GM19193 (cell line): Measurements from ENCODE around the gene MYL11.

ENCODE experiments used
- POLR2A ChIP-seq: IDR thresholded peaks from 4 replicates; pipeline ENCODE4 v1.6.1; 2011; ENCODE audit not compliant: insufficient read depth, insufficient read length; ENCODE audit errors: extremely low read depth

MYL11 gene

GRCh38 chr16:30378236-30379157 lies 3.9 kb downstream of the MYL11 start:
- TF ChIP-seq POLR2A: peak; percentile 66

- TF ChIP-seq POLR2A: no peak
Measured at GRCh38 chr16:30379158-30379783, 4.7 kb downstream of the MYL11 start.

- no peak for TF ChIP-seq POLR2A
Measured at GRCh38 chr16:30380072-30380802, 5.6 kb downstream of the MYL11 start.

GRCh38 chr16:30380803-30381208 lies 6.2 kb downstream of the MYL11 start:
- TF ChIP-seq POLR2A: no peak

GRCh38 chr16:30381291-30382041 lies 6.9 kb downstream of the MYL11 start:
- TF ChIP-seq POLR2A: no peak

- peak; percentile 83 for TF ChIP-seq POLR2A
Measured at GRCh38 chr16:30382111-30382881, 7.7 kb downstream of the MYL11 start, which contains the start of gene SEPTIN1. TSS of gene SEPTIN1 (minus strand) at chr16:30382561. CDS start at chr16:30382542, 19 bp downstream.

GRCh38 chr16:30383521-30383920 lies 8.9 kb downstream of the MYL11 start:
- TF ChIP-seq POLR2A: no peak

GRCh38 chr16:30394592-30395154 lies 20.1 kb downstream of the MYL11 start:
- no peak for TF ChIP-seq POLR2A

- TF ChIP-seq POLR2A: peak; percentile 61
Measured at GRCh38 chr16:30395155-30395991, 20.8 kb downstream of the MYL11 start, which contains the start of gene ZNF48. TSS of gene ZNF48 (plus strand) at chr16:30395420. CDS start at chr16:30395795, 375 bp downstream.

GRCh38 chr16:30395992-30396585 lies 21.5 kb downstream of the MYL11 start:
- TF ChIP-seq POLR2A: no peak

- no peak for TF ChIP-seq POLR2A
Measured at GRCh38 chr16:30397056-30397455, 22.5 kb downstream of the MYL11 start.

GRCh38 chr16:30397776-30398660 lies 23.4 kb downstream of the MYL11 start:
- TF ChIP-seq POLR2A: no peak
